GM18858 (cell line): ENCODE results near the gene S1PR2.

Source experiments
- ATAC-seq: cut with Tn5 transposase; IDR thresholded peaks from one replicate; pipeline ENCODE4 v1.9.1; 2021; ENCODE audit not compliant: unreplicated experiment

Gene S1PR2, protein sequence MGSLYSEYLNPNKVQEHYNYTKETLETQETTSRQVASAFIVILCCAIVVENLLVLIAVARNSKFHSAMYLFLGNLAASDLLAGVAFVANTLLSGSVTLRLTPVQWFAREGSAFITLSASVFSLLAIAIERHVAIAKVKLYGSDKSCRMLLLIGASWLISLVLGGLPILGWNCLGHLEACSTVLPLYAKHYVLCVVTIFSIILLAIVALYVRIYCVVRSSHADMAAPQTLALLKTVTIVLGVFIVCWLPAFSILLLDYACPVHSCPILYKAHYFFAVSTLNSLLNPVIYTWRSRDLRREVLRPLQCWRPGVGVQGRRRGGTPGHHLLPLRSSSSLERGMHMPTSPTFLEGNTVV

GRCh38 chr19:10230861-10231611 is at the start of gene S1PR2:
Gene S1PR2, minus strand, starts transcription at chr19:10231331. Its CDS starts 6,426 bp downstream, at chr19:10224905.
- no peak for ATAC-seq

DNA sequence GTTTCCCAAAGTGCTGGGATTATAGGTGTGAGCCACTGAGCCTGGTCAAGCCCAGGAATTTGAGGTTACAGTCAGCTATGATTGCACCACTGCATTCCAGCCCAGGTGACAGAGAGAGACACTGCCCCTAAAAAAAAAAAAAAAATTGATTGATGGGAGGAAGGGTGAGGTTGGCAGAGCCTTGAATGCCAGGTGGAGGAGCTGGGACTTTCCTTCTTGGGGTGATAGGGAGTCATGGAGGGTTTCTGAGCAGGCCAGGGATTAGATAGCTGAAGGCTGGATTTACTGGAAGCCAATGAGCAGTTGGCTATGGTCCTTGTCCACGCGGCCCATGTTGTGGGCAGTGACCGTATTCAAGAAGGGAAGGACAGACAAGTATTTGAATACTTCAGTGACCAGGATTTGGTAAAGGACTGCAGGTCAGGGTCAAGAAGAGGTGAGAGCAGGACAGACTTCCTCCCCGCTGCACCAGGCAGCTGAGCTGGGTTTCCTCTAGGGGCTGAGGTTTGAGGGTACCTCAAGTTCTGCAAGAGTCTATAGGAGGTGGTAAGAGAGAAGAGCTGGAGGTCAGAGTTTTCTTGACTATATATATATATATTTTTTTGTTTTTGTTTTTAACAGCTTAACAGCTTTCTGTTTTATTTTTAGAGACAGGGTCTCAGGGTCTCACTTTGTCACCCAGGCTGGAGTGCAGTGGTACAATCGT is 48.8 kb upstream of the S1PR2 start:
- no peak for ATAC-seq

DNA sequence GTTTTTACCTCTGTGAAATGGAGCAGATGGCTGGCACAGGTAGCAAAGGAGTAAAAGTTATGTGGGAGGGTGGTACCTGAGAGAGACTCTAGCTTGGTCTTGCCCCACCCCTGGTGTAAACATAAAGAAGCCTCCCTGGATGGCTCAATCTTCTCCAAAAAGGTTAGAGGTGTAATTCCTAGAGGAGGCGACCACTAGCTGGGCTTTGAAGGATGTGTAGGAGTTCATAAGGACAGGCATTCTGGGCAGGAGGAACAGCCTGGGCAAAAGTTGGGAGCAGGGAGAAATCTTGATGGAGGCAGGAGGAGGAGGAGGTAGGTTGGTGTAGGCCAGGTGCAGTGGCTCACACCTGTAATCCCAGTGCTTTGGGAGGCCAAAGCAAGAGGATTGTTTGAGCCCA is 47.8 kb upstream of the S1PR2 start:
- ATAC-seq: no peak

DNA sequence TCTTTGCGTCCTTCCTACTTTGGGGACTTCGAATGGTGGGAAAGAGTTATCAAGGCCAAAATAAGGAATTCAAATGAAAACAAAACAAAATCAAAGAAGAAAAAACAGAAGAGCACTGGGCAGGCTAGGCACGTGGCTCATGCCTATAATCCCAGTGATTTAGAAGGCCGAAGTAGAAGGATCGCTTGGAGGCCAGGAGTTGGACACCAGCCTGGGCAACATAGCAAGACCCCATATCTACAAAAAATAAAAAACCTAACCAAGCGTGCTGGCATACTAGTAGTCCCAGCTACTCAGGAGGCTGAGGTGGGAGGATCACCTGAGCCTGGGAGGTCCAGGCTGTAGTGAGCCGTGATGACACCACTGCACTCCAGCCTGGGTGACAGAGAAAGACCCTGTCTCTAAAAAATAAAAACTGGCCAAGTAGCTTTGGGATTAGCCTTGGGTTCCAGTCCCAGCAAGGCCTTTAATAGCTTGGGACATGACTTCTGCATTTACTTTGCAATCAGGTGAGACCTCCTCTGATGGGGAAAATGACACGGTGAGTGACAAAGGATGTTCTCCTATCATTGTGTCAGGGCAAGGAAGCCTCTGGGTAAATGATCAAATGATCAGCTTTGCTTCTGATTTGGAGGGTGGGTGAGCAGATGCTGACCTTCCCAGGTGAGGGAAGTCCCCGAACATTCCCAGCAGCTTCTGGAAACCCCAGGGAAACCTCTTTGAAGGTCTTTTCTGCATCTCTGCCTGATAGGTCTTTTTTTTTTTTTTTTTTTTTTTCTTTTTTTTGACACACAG is 46.9 kb upstream of the S1PR2 start:
- no peak for ATAC-seq

DNA sequence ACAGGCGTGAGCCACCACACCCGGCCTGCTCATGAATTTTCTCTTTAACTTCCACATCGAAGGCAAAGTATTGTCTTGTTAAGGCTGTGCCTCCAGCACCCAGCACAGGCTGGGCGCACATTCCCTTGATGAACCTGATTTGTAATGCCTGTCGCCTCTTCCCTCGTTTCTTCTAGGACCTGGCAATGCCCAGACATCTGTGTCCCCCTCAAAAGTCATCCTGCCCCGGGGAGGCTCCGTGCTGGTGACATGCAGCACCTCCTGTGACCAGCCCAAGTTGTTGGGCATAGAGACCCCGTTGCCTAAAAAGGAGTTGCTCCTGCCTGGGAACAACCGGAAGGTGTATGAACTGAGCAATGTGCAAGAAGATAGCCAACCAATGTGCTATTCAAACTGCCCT is 43.5 kb upstream of the S1PR2 start:
- no peak for ATAC-seq

DNA sequence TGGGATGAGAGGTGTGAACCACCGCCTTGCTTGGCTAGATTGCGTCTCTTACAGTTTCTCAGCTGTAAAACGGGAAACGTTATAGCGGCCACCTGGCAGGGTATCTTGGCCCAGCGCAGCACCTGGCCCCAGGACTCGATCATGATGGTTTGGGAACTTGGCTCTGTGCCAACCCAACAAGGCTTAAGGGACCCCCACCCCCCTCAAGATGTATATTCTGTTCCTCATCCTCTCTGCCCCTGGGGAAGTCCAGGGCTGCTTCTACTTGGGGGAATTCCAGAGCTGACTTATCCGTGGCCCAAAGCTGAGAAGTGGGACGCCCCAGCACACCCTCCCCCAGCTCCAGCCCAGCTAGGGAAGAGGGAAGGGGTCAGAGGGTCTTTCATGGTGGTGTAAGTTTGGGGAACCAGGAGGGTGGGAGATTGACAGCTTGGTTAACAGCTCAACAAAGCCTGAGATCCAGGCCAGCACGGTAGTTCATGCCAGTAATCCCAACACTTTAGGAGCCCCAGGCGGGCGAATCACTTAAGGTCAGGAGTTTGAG is 40.5 kb upstream of the S1PR2 start:
- ATAC-seq: no peak

GRCh38 chr19:10270616-10271394 is 39.7 kb upstream of the S1PR2 start, which contains the start of gene ICAM1:
Gene ICAM1, plus strand, starts transcription at chr19:10271120. Its CDS starts 40 bp downstream, at chr19:10271160.
- no peak for ATAC-seq

- no peak for ATAC-seq
Observed at GRCh38 chr19:10270180-10270615, 39.1 kb upstream of the S1PR2 start.

- no peak for ATAC-seq
Observed at GRCh38 chr19:10269333-10270179, 38.4 kb upstream of the S1PR2 start.

DNA sequence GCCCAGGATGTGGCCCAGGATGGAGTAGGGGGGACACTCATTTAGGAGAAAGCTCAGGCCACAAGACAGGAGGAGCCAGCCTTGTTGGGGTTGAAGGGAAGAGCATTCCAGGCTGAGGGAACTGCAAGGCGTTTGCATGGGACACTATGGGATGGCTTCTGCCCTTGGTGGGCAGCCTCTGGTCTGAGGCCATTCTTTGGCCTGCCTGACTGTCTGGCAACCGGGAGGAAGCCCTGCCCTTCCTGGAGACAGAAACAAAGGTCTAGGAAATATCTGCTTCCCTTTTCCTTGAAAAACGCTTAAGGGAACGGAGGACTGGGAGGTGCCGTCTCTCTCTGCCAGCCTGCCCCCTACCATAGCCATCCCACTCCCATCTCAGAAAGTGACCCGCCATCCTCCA is 36.9 kb upstream of the S1PR2 start:
- no peak for ATAC-seq

DNA sequence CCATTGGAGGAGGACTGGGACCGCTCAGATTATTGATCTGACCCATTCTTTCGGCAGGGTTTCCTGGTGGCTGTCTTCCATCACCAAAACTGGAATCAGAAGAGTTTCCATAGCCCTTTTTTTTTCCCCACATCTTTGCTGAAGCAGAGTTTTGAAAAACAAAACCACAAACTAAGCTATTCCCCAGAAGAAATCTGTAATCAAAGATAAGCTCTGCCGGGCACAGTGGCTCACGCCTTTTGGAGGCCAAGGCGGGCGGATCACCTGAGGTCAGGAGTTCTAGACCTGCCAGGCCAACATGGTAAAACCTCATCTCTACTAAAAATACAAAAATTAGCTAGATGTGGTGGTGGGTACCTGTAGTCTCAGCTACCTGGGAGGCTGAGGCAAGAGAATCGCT is 35.6 kb upstream of the S1PR2 start:
- no peak for ATAC-seq

- ATAC-seq: no peak
Observed at GRCh38 chr19:10262771-10263170, 31.6 kb upstream of the S1PR2 start.

DNA sequence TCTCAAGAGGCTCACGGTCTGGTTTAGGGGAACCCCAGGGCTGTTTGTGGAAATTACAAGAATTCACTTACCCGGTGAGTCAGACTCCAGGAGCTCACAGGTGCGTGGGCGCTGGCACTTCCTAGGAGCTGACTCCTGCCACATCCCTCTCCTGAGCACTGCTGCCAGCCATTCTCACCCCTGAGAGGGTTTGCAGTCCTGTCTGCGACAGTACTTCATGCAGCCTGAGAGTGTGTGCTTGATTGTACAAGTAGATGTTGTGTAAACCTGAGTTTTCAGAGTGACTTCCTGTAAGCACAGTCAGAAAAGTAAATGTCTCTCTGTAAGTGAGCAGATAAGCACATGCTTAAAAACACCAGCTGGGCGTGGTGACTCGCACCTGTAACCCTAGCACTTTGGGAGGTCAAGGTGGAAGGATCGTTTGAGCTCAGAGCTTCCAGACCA is 29.0 kb upstream of the S1PR2 start:
- ATAC-seq: no peak

- no peak for ATAC-seq
Observed at GRCh38 chr19:10259162-10259905, 28.2 kb upstream of the S1PR2 start.

DNA sequence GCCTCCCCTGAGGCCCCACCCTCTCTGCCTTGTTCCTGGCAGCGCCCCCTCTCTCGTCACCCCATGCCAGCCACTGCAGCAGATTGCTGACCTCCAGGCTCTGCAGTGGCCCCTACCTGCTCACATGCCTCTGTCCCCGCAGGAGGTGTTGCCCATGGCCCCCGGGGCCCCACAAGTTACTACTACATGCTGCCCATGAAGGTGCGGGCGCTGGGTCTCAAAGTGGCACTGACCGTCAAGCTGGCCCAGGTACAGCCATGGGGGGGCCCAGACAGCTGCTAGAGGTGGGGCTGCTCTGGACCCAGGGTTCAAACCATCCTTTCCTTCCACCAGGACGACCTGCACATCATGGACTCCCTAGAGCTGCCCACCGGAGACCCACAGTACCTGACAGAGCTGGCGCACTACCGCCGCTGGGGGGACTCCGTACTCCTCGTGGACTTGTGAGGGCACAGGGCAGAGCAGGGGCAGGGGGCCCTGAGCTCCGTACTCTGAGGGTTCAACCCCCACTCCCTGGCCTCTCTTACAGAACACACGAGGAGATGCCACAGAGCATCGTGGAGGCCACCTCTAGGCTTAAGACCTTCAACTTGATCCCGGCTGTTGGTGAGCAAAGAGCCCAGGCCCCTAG is 27.1 kb upstream of the S1PR2 start:
- no peak for ATAC-seq

DNA sequence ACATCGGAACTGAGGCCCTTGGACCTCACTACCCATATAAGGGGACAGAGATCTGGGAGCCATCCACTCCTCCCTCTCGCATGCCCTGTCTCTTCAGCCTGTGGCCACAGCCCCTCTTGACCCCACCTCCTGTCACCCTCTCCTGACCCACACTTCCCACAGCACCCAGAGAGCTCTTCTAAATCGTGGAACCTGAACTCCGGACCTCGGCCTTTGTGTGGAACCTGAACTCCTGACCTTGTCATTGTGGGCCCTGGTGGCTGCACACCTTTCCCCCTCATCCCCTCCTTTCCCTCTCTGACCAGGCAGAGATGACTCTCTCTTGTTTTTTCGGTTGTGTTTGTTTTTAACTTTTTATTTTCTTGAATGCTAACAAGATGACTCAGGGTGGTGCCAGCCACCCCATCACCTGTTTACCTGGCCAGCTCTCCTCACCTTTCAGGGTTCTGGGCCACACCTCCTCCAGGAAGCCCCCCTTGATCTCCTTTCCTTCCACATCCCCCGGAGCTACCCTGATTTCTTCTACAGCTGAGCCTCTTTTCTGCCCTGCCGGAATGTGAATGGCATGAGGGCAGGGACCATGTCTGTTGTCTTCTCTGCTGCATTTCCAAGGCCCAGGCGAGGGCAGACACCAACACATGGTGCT is 26.0 kb upstream of the S1PR2 start:
- no peak for ATAC-seq

- ATAC-seq: no peak
Observed at GRCh38 chr19:10256551-10256950, 25.4 kb upstream of the S1PR2 start.
